ENCODE measurements around the gene SLC35D2.
"Not testable (repeated sequence)": the region's sequence is repeated elsewhere in the genome, so short reads cannot be mapped to it uniquely, and the experiment has no call there.

SLC35D2 gene

DNA sequence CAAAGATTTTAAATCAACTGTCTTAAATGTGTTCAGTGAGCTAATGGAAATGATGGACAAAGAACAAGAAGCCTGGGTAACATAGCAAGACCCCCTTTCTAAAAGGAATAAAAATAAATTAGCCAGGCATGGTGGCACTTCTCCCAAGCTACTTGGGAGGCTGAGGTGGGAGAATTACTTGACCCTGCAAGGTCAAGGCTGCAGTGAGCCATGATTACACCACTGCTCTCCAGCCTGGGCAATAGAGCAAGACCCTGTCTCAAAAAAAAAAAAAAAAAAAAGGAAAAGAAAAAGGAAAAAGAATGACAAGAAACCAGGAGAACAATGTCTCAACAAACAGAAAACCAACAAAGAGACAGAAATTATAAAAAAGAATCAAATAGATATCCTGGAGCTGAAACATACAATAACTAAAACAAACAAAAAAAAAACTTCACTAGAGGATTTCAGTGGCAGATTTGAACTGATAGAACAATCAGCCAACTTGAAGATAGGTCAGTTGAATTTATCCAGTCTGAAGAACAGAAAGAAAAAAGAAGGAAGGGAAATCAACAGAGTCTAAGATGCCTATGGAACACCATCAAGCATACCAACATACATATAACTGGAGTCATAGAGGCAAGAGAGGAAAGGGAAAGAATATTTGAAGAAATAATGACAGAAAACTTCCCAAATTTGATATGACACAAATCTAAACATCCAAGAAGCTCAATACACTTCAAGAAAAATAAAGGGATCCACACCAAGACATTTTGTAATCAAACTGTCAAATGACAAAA, 16.8 kb upstream of the SLC35D2 start:
- DNase-seq = no peak

DNA sequence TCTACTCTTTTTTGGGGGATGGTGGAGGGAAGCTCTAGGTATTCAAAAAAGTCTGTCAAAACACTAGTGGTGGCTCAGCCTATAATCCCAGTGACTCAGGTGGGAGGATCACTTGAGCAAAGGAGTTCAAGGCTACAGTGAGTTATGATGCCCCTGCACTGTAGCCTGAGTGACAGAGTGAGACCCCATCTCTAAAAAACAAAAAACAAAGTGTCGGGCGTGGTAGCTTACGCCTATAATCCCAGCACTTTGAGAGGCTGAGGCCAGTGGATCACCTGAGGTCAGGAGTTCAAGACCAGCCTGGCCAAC, 15.8 kb upstream of the SLC35D2 start:
- DNase-seq = no peak

DNA sequence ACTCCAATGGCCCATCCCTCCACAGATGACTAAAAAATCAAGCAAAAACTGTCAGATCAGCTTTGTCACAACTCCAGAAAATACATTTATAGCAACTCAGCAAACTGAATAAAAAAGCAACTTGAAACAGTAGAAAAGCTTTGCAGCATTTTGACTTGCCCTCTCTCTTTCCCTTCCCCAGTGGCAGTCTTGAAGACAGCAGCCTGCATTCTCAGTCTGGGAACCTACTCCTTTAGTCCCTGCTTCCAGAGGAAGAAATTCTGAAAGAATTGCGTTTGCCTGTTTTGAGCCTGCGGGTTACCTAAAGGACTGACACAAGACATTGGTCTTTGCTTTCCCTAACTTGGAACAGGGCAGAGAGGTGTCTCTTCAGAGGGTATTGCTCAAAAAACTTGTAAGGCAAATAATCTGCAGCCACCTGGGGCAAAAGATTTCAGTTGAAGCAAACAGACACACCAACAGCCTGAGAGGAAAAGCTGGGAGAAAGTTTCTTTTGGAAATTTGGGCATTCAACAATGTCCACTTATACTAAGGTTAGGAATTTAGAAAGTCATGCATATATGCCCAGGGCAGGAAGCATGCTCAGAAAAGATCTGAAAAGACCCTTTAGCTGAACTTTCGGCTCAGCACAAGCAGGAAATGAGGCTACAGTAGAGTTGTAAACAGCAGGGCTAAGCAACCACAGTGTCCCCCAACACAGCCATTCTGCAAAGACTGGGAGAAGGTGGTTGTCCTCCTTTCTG, 15.2 kb upstream of the SLC35D2 start:
- no peak for DNase-seq

DNA sequence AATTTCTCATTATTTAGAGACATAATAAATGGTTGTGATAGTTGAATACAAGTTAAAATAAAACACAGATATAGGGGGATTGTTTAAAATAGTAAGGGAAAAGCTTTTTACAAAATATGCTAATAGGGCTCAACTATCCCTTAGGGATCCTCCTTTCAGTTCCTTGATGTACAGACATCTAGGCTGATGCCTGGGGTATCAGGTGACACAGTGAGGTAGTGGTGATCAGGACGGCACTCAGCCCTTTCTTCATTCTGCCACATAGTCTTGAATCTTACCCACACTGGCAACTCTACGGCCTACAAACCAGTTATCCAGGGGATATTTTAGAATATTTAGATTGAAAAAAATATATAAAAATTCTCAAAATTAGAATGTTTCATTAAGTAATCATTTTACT, 12.5 kb upstream of the SLC35D2 start:
- DNase-seq = no peak

DNA sequence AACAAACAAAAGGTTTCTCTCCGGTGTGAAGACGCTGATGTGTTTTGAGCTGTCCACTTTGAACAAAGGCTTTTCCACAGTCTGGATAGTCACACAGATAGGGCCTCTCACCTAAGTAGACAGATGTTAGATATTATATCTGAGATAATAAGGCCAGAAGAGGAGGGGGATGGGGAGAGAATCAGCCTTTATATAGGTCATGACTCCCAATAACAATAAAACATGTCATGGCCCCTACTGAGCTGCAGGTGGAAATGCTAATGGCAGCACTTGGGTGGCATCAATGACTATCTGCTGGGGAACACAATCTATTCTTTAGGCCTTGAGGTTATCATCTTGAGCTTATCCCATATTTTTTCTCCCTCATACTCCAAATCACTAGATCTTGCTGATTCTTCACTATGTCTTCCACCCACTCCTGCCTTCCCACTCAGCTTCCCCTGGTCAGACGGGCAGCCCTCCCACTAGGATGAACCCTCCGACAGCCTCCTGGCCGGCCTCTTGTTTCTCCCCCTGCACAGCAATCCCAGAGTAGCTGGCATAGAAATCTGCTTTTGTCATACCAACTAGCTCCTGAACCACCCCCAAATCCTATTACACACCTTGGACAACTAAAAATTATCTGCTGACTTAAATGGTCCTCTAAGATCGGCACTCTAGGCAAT, 11.5 kb upstream of the SLC35D2 start:
- no peak for DNase-seq

DNA sequence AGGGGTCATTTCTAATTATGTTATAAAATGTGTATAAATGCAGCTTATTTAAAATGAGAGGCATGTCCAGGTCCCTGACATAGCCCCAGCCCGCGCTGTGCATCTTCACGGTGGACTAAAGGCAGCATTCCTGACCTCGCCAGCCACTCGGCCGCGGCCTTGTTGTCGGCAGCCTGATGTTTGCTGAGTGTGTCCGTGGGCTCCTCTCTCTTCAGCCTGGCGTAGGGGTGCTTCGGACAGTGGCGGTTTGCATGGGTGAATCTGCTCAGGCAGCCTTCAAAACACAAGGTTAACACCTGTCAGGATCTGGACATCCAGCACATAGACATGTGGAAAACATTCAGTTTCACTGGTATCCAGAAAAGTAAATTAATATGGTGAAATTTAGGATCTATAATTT, 8.8 kb upstream of the SLC35D2 start:
- DNase-seq = no peak

DNA sequence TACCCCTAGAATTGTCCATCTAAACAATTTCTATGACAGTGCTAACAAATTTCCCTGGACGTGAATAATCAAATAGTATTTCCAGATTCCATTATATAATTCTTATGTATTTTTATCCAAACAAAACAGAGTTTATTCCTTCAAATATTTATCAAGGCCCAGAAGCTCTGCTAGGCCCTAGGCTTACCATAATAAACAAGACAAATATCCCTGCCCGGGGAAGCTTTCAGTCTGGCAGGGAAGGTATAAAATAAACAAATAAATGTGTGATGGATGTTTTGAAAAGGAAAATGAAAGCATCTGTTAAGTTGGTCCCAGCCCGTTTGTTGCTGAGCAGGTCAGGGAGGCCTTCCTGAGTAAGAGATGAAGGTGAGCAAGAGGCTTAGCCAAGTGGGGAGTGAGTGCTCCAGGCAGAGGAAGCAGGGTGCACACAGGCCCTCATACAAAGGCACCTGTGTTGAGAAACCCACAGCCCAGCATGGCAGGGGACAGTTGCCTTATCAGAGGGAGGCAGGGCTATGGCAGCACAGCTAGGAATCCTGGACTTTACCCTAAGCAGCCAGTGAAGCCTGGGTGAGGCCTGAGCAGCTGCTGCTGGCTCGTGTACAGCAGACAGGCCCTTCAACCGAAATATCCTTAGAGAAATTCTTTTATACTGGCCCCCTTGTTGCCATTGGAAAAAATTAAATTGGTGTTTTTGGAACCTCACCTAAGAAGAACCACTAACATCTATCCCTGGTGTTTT, 7.7 kb upstream of the SLC35D2 start:
- DNase-seq = no peak

DNA sequence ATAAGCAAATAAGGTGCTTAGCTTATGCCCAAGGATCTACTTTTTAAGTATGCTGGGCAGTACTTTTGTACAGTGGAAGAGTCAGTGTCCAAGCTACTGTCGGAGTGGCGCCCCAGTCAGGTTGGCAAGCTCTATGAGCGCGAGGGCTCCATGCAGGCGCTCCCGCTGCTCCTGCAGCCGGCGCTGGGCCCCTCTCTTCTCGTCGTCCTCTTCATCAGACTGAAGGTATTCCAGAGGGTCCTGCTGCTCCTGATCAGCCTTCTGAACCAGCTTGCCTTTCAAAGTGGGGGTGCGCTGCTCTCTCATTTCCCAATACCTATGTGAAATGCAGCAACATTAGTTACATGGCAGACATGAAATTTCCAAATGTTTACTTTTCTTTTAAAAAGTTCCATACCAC, 4.6 kb upstream of the SLC35D2 start:
- no peak for DNase-seq

DNA sequence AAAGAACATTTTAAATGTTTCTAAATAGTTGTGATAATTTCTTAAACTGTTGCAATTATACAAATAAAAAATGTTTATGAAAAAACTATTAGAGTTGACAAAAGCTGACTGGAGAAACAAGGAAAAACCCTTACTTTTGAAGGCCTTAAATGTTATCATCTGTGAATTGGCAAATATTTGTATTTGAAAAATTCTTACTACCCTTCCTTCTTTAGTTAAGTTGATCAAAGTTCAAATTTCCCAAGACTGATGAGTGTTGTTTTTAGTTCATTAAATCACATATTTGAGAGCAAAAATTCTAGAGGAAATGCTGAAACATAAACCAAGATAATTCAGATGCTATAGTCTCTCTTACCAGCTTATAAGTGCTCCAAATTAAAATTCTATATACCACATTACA, 2.6 kb upstream of the SLC35D2 start:
- no peak for DNase-seq

DNA sequence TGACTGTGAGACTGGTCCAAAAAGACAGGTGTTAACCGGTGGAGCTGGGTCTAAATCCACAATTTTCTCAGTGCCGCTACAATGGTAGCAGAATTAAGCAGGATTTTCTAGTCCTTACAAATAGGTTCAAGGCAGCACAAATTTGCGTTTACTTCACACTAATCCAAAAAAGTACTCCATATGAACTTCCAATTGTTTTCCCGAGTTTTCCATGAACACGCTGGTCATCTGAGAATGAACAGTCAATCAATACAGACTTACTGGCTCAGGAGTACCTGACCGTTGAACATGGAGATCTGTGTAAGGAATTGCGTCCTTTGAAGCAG, 709 bp downstream of the SLC35D2 start:
- DNase-seq = no peak

DNA sequence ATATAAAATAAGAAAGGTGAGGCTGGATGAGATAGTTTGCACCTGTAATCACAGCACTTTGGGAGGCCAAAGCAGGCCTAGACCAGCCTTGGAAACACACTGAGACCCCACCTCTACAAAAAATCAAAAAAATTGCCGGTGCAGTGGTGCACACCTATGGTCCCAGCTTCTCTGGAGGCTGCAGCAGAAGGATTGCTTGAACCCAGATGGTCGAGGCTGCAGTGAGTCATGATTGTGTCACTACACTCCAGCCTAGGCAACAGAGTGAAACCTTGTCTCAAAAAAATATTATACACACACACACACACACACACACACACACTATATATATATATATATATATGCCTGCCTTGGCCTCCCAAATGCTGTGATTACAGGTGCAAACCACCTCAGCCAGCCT, 1.3 kb downstream of the SLC35D2 start:
- DNase-seq = peak in 1 of 51 donors; percentile 10

DNA sequence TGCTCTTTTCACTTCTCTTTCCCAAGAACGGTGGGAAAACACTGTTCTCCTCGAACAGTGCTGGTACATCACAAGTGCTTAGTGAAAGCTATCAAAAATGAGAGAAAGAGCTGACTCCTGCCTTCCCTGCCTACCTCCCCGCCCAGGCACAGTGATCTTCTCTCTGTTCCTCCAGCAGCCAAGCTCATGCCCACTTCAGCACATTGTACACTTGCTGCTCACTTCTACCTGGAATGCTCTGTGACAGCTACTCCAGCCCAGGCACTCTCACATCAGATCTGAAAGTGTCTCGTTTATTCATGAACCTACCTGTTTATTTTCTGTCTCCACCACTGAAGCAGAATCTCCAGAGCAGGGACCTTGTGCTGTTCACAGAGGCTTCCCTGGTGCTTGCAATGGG, 1.8 kb downstream of the SLC35D2 start:
- peak in 1 of 51 donors; percentile 45 for DNase-seq

DNA sequence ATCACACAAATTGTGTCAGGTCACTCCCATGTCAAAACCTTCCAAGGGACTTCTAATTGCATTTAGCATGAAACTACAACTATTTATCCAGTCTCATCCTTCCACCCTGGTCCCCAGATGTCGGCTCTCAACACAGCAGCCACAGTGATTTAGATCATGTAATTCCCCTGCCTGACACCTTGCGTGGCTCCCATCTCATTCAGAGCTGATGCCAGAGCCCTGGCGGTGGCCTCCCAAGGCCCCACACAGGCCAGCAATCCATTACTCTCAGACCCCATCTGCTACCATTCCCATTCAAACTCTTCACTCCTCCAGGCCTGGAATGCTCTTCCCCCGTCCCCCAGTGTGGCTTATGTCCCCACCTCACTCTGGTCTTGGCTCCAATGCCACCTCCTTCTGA, 2.4 kb downstream of the SLC35D2 start:
- DNase-seq = peak in 1 of 51 donors; percentile 10

DNA sequence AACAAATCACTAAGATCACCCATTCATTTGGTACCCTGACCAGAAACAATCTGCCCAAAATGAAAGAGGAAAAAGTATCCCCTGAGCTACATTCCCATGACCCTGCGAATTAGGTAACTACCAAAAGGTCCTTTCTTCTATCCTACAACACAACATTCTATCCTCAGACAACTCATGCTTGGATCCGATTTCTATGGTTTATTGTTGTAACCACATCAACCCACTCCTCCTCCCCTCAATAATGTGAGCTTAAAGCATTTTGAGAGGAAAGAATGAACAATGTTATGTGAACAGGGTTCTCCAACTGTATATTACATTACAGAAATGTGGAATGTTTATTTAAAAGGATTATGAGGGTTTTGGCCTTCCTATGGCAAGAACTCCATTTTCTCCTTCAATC, 4.0 kb downstream of the SLC35D2 start:
- DNase-seq = no peak

DNA sequence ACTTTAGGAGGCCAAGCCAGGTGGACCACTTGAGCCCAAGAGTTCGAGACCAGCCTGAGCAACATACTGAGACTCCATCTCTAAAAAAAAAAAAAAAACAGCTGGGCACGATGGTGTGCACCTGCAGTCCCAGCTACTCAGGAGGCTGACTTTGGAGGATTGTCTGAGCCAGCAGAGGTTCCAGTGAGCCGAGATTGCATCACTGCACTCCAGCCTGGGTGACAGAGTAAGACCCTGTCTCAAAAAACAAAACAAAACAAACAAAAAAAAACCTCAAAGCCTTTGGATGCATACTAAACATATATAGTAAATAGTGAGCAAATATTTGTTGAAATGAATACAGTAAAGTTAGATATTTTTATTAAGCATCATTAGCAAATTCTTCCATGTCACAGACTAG, 5.3 kb downstream of the SLC35D2 start:
- DNase-seq = no peak

DNA sequence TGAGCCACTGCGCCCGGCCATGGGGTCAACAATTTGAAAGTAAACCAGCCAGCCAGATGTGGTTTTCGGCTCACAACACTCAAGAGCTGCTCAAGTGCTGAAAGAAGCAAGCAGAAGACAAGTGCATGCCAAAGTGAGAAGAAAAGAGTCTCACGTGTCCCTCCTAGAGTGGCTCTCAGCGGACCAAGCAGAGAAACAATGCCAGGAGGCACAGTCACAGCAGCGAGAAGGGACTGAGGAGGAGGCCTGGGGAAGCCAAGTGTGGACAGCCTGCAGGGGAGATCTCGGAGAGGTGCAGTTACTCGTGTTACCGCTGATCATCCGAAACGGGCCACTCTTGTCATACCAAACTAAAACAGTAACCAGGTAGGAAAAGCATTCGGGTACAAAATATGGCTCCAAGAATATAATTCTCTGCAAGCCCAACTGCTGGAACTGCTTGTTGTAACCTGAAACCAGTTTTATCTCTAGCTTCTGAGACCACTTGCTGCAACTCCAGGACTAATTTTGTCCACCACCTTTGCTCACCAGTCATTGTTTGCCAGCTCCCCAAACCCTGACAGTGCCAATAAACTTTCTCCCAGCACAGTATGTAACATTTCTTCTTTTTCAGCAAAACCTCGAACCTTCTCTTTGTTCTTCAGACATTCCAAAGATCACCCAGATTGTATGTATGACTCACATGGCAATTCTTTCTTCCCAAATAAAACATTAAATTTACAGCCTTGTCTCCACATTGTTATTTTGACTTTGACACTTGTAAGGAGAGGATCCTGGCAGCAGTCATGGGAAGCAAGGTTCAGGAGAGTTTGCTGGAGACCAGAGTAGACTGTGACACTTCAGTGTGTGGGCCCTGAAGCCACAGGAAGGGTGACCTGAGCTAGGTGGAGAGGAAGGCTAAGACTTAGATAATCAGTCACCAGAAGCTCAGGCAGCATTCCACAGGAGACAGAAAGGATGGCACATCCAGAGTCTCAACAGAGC, 6.3 kb downstream of the SLC35D2 start:
- peak in 1 of 51 donors; percentile 15 for DNase-seq

DNA sequence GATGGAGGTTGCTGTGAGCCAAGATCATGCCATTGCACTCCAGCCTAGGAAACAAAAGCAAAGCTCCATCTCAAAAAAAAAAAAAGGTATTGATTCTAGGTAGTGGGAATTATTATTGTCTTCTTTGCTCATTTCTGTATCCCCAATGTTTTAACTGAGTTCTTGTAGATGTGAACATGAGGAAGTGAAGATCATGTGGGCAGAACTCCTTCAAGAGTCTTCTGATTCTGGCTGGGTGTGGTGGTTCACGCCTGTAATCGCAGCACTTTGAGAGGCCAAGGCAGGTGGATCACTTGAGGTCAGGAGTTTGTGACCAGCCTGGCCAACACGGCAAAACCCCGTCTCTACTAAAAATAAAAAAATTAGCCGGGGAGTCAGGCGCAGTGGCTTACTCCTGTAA, 8.0 kb downstream of the SLC35D2 start:
- not testable (repeated sequence) for DNase-seq

DNA sequence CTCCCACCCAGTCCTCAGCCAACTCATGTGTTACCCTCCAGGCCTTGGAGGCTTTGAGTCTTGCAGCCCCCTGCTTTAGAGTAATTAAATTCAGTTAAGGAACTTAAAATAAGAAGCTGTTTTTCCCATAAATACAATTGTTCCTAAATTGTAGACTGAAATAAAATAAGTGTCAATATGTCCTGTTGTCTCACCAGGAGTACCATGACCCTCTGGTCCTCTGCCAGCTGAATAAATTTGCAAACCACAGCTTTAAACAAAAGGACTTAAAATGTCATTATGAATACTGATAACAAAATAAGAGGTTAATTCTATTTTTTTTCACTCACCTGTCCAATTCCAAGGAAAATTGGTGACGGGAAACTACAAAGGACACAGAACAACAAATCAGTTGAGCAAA, 15.6 kb downstream of the SLC35D2 start:
- no peak for DNase-seq

DNA sequence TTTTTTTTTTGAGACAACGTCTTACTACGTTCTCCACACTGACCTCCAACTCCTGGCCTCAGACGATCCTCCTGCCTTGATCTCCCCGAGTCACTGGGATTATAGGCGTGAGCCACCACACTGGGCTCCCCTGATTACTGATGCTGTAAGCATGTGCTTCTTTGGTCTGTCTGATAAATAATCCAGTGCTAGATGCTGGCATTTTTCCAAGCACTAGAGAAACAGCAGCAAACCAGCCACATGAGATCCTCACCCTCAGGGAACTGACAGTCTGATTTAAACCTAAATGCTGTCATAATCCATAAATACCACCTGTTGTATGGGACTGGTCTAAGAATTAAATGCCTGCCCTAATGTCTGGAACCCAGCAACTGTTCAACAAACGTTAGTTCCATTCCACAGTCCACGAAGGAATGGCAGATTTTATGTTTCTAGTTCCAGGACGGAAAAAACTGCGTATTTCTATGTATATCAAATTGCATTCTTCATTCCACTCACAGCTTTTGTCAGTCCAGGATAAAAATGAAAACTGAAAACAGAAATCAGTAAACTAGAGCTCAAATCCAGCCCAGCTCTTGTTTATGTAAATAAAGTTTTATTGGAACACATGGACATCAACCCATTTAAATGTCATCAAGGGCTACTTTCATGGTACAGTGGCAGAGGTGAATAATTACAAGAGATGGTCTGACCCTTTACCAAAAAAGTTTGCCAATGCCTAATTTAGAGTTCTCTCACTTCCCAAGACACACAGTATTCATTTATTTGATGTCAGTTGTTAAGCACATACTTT, 20.1 kb downstream of the SLC35D2 start:
- DNase-seq = no peak

DNA sequence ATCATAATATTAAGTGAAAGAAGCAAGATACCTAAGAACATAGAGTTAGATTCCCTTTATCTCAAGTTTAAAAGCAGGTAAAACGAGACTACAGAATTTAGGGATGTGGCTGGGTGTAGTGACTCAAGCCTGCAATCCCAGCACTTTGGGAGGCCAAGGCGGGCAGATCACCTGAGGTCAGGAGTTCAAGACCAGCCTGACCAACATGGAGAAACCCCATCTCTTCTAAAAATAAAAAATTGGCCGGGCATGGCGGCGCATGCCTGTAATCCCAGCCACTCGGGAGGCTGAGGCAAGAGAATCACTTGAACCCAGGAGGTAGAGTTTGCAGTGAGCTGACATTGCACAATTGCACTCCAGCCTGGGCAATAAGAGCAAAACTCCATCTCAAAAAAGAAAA, 21.4 kb downstream of the SLC35D2 start:
- DNase-seq = not testable (repeated sequence)

Measured in hypothalamus (tissue), 51 donors.